ENCODE results near the gene SELENOI. TPM values are rescaled to one million over a fixed set of nuclear protein-coding genes. Genes with fewer than 3 reads are reported as not detected.

SELENOI gene
- total and polyA plus RNA-seq, 2 experiments from 2014 or later = 8.4 to 67.8 TPM

DNA sequence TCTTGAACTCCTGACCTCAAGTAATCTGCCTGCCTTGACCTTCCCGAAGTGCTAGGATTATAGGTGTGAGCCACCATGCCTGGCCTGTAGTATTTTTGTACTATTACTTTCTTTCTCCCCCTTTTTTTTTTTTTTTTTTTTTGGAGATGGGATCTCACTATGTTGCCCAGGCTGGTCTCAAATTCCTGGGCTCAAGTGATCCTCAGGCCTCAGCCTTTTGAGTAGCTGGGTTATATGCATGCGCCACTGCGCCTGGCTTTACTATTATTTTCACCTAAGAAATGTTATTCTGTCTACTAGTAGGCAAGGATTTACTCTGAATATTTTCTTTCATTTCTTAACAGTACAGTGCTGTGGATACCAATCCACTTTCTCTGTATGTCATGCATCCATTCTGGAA is 18.0 kb downstream of the SELENOI start (continued):
- no peak for TF ChIP-seq ETS1 (IDR thresholded peaks at IDR 0.05)
- TF ChIP-seq CREB1 (CRISPR knock-in tag; IDR thresholded peaks at IDR 0.05; ENCODE audit: low read depth) = no peak
- TF ChIP-seq EZH2phosphoT487 (IDR thresholded peaks at IDR 0.05; ENCODE audit: unreplicated experiment) = no peak
- TF ChIP-seq JUNB (IDR thresholded peaks at IDR 0.05; ENCODE audit: unreplicated experiment) = no peak

DNA sequence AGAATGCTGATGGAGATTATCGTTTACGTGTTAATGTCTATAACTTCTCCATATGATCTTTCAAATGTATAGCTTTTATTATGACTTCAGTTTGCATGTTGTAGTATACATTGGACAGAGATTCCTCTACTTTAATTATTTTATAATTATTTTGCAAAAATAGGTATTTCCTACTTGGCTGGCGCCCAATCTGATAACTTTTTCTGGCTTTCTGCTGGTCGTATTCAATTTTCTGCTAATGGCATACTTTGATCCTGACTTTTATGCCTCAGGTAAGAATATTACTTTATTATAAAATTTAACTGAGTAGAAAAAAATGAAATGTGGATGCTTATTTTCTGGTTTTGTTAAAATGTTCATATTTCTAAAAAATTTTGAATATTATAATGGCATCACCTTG is 18.7 kb downstream of the SELENOI start:
- Mint-ChIP-seq H3K27ac (no peak overlapping the region), H3K4me1 (no peaks in the 10 kb centered on the region; the same call in 2 of the 3 replicates), H3K4me3 (no peak overlapping the region), H3K36me3 (ENCODE audit: low read depth) (peaks cover 30% of the 10 kb centered on the region), H3K27me3 (ENCODE audit: insufficient read depth, low read depth, poor library complexity) (peaks cover 3% of the 10 kb centered on the region), H3K9me3 (0 out of 3 replicates have a peak, but pooled peaks cover 1% of the 10 kb centered on the region)
- H3K27me3 ChIP-seq (ENCODE audit: insufficient read depth) = no peaks in the 10 kb centered on the region
- H3K36me3 ChIP-seq (ENCODE audit: insufficient read depth) = peaks cover 4% of the 10 kb centered on the region; the same call in 1 of the 2 replicates
- H4K20me1 ChIP-seq (replicated peaks; ENCODE audit: insufficient read depth) = peaks cover 22% of the 10 kb centered on the region
- DNase-seq (ENCODE audit: low spot score) = no peak
- TF ChIP-seq ETS1 (IDR thresholded peaks at IDR 0.05) = no peak
- no peak for TF ChIP-seq EZH2phosphoT487 (IDR thresholded peaks at IDR 0.05; ENCODE audit: unreplicated experiment)
- TF ChIP-seq JUNB (IDR thresholded peaks at IDR 0.05; ENCODE audit: unreplicated experiment) = no peak
- no peak overlapping the region for H3K27ac ChIP-seq (ENCODE audit: low read depth)
- ATAC-seq = no peak
- H3F3A ChIP-seq (replicated peaks; ENCODE audit: low read depth) = no peaks in the 10 kb centered on the region
- H3K79me2 ChIP-seq (replicated peaks; ENCODE audit: insufficient read depth) = peaks cover 52% of the 10 kb centered on the region
- no peak overlapping the region for H2AFZ ChIP-seq
- H3K9me2 ChIP-seq (ENCODE audit: insufficient read depth) = no peaks in the 10 kb centered on the region
- no peaks in the 10 kb centered on the region for H3K4me1 ChIP-seq (ENCODE audit: insufficient read depth)
- H3K4me2 ChIP-seq = no peak overlapping the region
- H3K4me3 ChIP-seq = no peak overlapping the region

DNA sequence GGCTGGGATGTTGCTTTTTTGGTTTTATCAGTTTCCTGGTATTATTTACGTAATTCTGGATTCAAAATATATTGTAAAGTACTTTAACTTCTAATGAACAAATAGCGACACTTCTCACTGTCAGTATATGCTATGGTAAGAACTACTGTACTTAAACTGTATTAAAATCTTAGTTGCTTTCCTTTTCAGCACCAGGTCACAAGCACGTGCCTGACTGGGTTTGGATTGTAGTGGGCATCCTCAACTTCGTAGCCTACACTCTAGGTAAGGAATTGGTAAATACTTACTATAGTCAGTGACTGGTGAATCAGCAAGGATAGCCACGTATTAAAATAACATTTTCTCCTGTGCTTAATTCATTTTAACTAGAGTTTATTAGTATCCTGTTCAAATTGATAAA is 21.0 kb downstream of the SELENOI start:
- Histone ChIP-seq H2AFZ (no peak overlapping the region), H4K20me1 (replicated peaks; ENCODE audit: insufficient read depth) (peaks cover 10% of the 10 kb centered on the region; the same call in 1 of the 2 replicates), H3K4me2 (no peak overlapping the region), H3F3A (replicated peaks; ENCODE audit: low read depth) (no peaks in the 10 kb centered on the region), H3K4me3 (no peak overlapping the region), H3K36me3 (ENCODE audit: insufficient read depth) (peaks cover 4% of the 10 kb centered on the region; the same call in 1 of the 2 replicates), H3K79me2 (replicated peaks; ENCODE audit: insufficient read depth) (peaks cover 29% of the 10 kb centered on the region), H3K27me3 (ENCODE audit: insufficient read depth) (no peaks in the 10 kb centered on the region), H3K9me2 (ENCODE audit: insufficient read depth) (no peaks in the 10 kb centered on the region), H3K27ac (ENCODE audit: low read depth) (no peak overlapping the region), H3K4me1 (ENCODE audit: insufficient read depth) (no peaks in the 10 kb centered on the region)
- Mint-ChIP-seq H3K9me3 (peaks cover 10% of the 10 kb centered on the region), H3K27me3 (ENCODE audit: insufficient read depth, low read depth, poor library complexity) (peaks cover 7% of the 10 kb centered on the region), H3K27ac (no peak overlapping the region), H3K4me1 (no peaks in the 10 kb centered on the region), H3K4me3 (no peak overlapping the region), H3K36me3 (ENCODE audit: low read depth) (peaks cover 41% of the 10 kb centered on the region)
- ATAC-seq = no peak
- TF ChIP-seq ZNF114 (CRISPR knock-in tag; IDR thresholded peaks at IDR 0.05) (no peak), STAT1 (IDR thresholded peaks at IDR 0.05; ENCODE audit: unreplicated experiment) (no peak), EZH2 (IDR thresholded peaks at IDR 0.05; ENCODE audit: low read depth, unreplicated experiment) (no peak)
- TF ChIP-seq, protein P1, sequence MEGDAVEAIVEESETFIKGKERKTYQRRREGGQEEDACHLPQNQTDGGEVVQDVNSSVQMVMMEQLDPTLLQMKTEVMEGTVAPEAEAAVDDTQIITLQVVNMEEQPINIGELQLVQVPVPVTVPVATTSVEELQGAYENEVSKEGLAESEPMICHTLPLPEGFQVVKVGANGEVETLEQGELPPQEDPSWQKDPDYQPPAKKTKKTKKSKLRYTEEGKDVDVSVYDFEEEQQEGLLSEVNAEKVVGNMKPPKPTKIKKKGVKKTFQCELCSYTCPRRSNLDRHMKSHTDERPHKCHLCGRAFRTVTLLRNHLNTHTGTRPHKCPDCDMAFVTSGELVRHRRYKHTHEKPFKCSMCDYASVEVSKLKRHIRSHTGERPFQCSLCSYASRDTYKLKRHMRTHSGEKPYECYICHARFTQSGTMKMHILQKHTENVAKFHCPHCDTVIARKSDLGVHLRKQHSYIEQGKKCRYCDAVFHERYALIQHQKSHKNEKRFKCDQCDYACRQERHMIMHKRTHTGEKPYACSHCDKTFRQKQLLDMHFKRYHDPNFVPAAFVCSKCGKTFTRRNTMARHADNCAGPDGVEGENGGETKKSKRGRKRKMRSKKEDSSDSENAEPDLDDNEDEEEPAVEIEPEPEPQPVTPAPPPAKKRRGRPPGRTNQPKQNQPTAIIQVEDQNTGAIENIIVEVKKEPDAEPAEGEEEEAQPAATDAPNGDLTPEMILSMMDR (conservative IDR thresholded peaks at IDR 0.05; ENCODE audit: low read depth in 2 of 2) = no peak
- TF ChIP-seq, protein P2, sequence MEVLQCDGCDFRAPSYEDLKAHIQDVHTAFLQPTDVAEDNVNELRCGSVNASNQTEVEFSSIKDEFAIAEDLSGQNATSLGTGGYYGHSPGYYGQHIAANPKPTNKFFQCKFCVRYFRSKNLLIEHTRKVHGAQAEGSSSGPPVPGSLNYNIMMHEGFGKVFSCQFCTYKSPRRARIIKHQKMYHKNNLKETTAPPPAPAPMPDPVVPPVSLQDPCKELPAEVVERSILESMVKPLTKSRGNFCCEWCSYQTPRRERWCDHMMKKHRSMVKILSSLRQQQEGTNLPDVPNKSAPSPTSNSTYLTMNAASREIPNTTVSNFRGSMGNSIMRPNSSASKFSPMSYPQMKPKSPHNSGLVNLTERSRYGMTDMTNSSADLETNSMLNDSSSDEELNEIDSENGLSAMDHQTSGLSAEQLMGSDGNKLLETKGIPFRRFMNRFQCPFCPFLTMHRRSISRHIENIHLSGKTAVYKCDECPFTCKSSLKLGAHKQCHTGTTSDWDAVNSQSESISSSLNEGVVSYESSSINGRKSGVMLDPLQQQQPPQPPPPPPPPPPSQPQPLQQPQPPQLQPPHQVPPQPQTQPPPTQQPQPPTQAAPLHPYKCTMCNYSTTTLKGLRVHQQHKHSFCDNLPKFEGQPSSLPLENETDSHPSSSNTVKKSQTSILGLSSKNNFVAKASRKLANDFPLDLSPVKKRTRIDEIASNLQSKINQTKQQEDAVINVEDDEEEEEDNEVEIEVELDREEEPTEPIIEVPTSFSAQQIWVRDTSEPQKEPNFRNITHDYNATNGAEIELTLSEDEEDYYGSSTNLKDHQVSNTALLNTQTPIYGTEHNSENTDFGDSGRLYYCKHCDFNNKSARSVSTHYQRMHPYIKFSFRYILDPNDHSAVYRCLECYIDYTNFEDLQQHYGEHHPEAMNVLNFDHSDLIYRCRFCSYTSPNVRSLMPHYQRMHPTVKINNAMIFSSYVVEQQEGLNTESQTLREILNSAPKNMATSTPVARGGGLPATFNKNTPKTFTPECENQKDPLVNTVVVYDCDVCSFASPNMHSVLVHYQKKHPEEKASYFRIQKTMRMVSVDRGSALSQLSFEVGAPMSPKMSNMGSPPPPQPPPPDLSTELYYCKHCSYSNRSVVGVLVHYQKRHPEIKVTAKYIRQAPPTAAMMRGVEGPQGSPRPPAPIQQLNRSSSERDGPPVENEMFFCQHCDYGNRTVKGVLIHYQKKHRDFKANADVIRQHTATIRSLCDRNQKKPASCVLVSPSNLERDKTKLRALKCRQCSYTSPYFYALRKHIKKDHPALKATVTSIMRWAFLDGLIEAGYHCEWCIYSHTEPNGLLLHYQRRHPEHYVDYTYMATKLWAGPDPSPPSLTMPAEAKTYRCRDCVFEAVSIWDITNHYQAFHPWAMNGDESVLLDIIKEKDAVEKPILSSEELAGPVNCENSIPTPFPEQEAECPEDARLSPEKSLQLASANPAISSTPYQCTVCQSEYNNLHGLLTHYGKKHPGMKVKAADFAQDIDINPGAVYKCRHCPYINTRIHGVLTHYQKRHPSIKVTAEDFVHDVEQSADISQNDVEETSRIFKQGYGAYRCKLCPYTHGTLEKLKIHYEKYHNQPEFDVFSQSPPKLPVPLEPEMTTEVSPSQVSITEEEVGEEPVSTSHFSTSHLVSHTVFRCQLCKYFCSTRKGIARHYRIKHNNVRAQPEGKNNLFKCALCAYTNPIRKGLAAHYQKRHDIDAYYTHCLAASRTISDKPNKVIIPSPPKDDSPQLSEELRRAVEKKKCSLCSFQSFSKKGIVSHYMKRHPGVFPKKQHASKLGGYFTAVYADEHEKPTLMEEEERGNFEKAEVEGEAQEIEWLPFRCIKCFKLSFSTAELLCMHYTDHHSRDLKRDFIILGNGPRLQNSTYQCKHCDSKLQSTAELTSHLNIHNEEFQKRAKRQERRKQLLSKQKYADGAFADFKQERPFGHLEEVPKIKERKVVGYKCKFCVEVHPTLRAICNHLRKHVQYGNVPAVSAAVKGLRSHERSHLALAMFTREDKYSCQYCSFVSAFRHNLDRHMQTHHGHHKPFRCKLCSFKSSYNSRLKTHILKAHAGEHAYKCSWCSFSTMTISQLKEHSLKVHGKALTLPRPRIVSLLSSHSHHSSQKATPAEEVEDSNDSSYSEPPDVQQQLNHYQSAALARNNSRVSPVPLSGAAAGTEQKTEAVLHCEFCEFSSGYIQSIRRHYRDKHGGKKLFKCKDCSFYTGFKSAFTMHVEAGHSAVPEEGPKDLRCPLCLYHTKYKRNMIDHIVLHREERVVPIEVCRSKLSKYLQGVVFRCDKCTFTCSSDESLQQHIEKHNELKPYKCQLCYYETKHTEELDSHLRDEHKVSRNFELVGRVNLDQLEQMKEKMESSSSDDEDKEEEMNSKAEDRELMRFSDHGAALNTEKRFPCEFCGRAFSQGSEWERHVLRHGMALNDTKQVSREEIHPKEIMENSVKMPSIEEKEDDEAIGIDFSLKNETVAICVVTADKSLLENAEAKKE (CRISPR knock-in tag; IDR thresholded peaks at IDR 0.05) = no peak
- no peak for DNase-seq (ENCODE audit: low spot score)
